Bronchial epithelial cell (primary cell): ENCODE data around the gene STRN3. TPM values are rescaled to one million over a fixed set of nuclear protein-coding genes. Genes with fewer than 3 reads are reported as not detected.
A peak's percentile ranks its signal among the peaks of the same experiment; 100 is the strongest.

Source experiments
- DNase-seq: peaks from one replicate; pipeline ENCODE4 v3.0.0-alpha.2; 2010; ENCODE audit warnings: low read depth
- FAIRE-seq: peaks from 2 replicates; lab custom pipeline; 2011; peaks lifted over from hg19 to GRCh38; lab: Jason Lieb, UNC
- H3K27me3 ChIP-seq: 2 replicates; pipeline ENCODE4 v1.5.1; 2011; ENCODE audit warnings: low read length; ENCODE audit not compliant: control insufficient read depth, insufficient read depth
- H3K36me3 ChIP-seq: 2 replicates; pipeline ENCODE4 v1.5.1; 2011; ENCODE audit warnings: low read length; ENCODE audit not compliant: control insufficient read depth, insufficient read depth
- H3K4me3 ChIP-seq: 2 replicates; pipeline ENCODE4 v1.5.1; 2011; ENCODE audit warnings: mild to moderate bottlenecking, low read depth, low read length, control low read depth
- total RNA-seq: library from RNA; depleted of rRNA; stranded (reverse); fragments of >200 nt; gene quantifications from 2 replicates; pipeline ENCODE4 v1.2.1, GENCODE V29; 2014
- TF ChIP-seq, protein P1 (sequence below): IDR thresholded peaks from 2 replicates; pipeline ENCODE4 v1.5.1; 2011; ENCODE audit warnings: mild to moderate bottlenecking, moderate library complexity, low read length, control low read depth, inconsistent platforms; ENCODE audit not compliant: insufficient read depth, severe bottlenecking

STRN3 gene
- total RNA-seq, 1 donor from 2014 or later: 76.9 TPM

DNA sequence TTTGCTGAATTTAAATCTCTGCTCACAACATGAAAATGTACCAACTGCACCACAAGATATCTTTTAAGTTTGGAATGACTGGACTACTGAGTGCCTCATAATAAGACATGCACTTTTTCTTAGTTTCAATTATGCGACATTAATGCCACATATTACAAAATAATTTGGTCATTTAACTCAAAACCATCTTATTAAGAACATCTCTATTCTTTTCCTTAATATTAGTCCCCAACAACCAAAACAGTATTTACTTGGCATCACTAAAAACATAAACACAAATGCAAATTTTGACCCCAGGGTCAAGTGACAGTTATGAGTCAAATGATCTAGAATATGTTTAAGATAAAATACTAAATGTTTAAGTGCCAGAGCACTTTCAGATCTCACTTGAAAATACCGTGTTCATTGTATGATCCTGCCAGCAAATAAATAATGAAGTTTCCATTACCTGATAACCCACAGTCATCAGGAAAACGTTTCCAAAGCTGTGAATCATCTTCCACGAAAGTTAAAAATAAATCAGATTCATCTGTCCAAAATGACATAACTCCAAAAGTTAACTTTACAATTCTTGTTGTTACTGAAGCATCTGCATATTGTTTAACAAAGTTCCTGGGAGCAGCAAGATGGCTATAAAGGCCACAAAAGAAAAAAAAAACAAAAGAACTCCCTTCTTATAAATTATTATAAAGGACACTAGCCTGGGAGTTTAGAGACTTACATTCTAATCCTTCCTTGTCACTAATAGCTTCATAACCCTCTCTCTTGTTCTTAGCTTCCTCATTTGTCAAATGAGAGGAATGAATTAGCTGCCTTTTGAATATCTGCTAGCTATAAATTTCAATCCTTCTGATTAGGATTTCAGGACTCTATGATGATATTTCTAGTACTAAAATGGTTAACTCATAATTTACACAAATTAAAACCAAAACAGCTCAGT, 31.2 kb downstream of the STRN3 start:
- Histone ChIP-seq H3K36me3 (no peaks in the 10 kb centered on the region), H3K27me3 (no peaks in the 10 kb centered on the region), H3K4me3 (no peak overlapping the region)
- TF ChIP-seq, protein P1, sequence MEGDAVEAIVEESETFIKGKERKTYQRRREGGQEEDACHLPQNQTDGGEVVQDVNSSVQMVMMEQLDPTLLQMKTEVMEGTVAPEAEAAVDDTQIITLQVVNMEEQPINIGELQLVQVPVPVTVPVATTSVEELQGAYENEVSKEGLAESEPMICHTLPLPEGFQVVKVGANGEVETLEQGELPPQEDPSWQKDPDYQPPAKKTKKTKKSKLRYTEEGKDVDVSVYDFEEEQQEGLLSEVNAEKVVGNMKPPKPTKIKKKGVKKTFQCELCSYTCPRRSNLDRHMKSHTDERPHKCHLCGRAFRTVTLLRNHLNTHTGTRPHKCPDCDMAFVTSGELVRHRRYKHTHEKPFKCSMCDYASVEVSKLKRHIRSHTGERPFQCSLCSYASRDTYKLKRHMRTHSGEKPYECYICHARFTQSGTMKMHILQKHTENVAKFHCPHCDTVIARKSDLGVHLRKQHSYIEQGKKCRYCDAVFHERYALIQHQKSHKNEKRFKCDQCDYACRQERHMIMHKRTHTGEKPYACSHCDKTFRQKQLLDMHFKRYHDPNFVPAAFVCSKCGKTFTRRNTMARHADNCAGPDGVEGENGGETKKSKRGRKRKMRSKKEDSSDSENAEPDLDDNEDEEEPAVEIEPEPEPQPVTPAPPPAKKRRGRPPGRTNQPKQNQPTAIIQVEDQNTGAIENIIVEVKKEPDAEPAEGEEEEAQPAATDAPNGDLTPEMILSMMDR: no peak
- FAIRE-seq (no peak), DNase-seq (peak; percentile 60)

DNA sequence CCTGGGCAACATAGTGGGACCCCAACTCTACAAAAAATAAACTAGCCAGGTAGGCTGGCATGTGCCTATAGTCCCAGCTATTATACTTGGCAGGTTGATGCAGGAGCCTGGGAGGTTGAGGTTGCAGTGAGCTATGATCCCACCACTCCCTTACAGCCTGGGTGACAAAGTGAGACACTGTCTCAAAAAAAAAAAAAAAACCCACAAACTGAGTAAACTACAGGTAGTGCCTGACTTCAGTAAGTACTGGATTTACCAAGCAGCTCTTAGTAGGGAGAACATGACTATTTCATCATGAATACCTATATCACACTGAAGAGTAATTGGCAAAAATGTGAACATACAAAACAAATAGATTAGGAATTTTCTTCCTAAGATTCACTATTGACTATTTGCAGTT, 33.1 kb downstream of the STRN3 start:
- no peak for FAIRE-seq

DNA sequence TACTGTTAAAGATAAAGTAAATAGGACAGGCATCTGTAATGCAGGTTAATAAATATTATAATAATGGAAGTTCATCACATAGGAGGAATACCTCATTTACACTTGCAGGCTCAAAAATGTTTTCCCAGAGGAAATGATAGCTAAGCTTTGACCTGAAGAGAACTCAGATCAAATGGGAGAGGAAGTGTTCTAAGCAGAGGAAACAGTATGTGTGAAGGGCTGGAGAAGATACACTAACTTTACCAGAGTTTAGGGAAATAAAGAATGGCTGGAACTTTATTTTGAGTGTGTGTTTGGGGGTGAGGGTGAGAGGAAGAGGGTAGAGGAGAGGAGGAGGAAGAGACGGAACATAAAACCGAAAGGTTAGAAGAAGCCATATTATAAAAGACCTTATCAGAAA, 34.8 kb downstream of the STRN3 start:
- Histone ChIP-seq H3K4me3 (no peak overlapping the region), H3K27me3 (no peaks in the 10 kb centered on the region), H3K36me3 (no peaks in the 10 kb centered on the region)
- TF ChIP-seq, protein P1: no peak
- no peak for DNase-seq
- FAIRE-seq: no peak

More for the DNA sequence above, 33.1 kb downstream of the STRN3 start:
- TF ChIP-seq, protein P1: no peak
- no peak for DNase-seq
- Histone ChIP-seq H3K27me3 (no peaks in the 10 kb centered on the region), H3K36me3 (no peaks in the 10 kb centered on the region), H3K4me3 (no peak overlapping the region)

DNA sequence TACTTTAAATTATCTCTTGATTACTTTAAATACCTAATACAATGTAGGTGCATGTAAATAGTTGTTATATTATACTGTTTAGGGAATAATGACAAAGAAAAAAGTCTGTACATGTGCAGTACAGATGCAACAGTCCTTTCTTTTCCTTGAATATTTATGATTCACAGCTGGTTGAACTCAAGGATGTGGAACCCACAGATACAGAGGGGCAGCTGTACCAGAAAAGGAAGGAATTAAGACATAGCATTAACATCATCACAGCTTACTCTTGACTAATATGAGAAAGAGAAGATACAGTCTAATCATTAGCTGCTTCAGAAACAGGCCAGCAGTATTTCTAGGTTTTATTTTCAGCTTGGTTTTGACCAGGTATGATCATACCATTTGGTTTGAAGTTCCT, 35.4 kb downstream of the STRN3 start:
- no peak overlapping the region for H3K4me3 ChIP-seq
- DNase-seq (no peak), FAIRE-seq (no peak)
- no peaks in the 10 kb centered on the region for H3K36me3 ChIP-seq
- TF ChIP-seq, protein P1: no peak
- H3K27me3 ChIP-seq: no peaks in the 10 kb centered on the region

DNA sequence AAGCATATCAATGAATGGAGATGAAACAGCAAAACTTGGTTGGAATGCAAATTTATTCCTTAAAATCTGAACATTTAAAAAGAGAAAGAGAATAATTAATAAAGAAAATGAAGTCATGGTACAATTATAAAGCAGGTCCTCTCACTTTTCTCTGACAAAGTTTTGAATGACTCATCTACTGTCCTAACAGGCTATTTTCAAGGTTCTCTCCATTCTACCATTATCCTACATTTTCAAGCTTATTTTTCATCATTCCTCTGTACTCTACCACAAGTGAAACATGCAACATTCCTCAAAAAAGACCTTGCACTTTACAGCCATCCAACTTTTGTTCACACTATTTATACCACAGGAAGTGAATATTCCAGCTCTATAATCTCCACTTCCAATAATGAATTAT, 37.7 kb downstream of the STRN3 start:
- no peaks in the 10 kb centered on the region for H3K27me3 ChIP-seq
- TF ChIP-seq, protein P1: no peak
- FAIRE-seq (no peak), DNase-seq (peak; percentile 26)
- no peak overlapping the region for H3K4me3 ChIP-seq
- H3K36me3 ChIP-seq: no peaks in the 10 kb centered on the region
